Epithelial cell of prostate (primary cell): ENCODE results near the gene ZNF664.

ENCODE experiments used
- DNase-seq: peaks from one replicate; pipeline ENCODE4 v3.0.0-alpha.2; 2011; ENCODE audit warnings: low read depth, low spot score
- H3K27ac ChIP-seq: fragments of 450-650 bp; 2 replicates; pipeline ENCODE4 v1.5.1; 2017; ENCODE audit warnings: mild to moderate bottlenecking

Gene ZNF664

GRCh38 chr12:124046456-124046740, 73.4 kb downstream of the ZNF664 start:
- H3K27ac ChIP-seq: peak overlapping the region; percentile 51
- peak; percentile 66 for DNase-seq

GRCh38 chr12:124047045-124047566, 74.1 kb downstream of the ZNF664 start:
- DNase-seq: no peak

GRCh38 chr12:124049451-124050094, 76.6 kb downstream of the ZNF664 start:
- peak; percentile 44 for DNase-seq

More at GRCh38 chr12:124047045-124047566, 74.1 kb downstream of the ZNF664 start:
- H3K27ac ChIP-seq: peak overlapping the region; percentile 51

GRCh38 chr12:124053851-124054250, 80.8 kb downstream of the ZNF664 start:
- H3K27ac ChIP-seq: no peak overlapping the region
- DNase-seq: no peak

More at GRCh38 chr12:124049451-124050094, 76.6 kb downstream of the ZNF664 start:
- H3K27ac ChIP-seq: no peak overlapping the region

- DNase-seq: no peak
- H3K27ac ChIP-seq: no peak overlapping the region
Observed at GRCh38 chr12:124055066-124055465, 82.1 kb downstream of the ZNF664 start.

GRCh38 chr12:124057691-124058090, 84.7 kb downstream of the ZNF664 start:
- no peak for DNase-seq
- no peak overlapping the region for H3K27ac ChIP-seq

GRCh38 chr12:124059752-124060151, 86.7 kb downstream of the ZNF664 start:
- no peak for DNase-seq

More at GRCh38 chr12:124059752-124060151, 86.7 kb downstream of the ZNF664 start:
- no peak overlapping the region for H3K27ac ChIP-seq
